Activated CD4-positive, alpha-beta T cell treated with anti-CD3 and anti-CD28 coated beads for 1 hour (primary cell): ENCODE results near the gene KIF14.

Experiments used
- DNase-seq: peaks from one replicate; pipeline ENCODE4 v3.0.0-alpha.2; 2020

KIF14 gene

GRCh38 chr1:200620273-200621131 lies at the start of gene KIF14:
Gene KIF14 (minus strand): TSS chr1:200620751. CDS start chr1:200618723, 2,028 bp downstream.
- DNase-seq, result peak; percentile 82

GRCh38 chr1:200669314-200670241 lies 49.0 kb upstream of the KIF14 start, which contains the start of gene DDX59:
Gene DDX59 (minus strand): TSS chr1:200669907. CDS start chr1:200666740, 3,167 bp downstream.
- DNase-seq, result peak; percentile 81

GRCh38 chr1:200668514-200669313 lies 48.2 kb upstream of the KIF14 start:
- no peak for DNase-seq

GRCh38 chr1:200666309-200666708 lies 45.8 kb upstream of the KIF14 start:
- no peak for DNase-seq

GRCh38 chr1:200665861-200666260 lies 45.3 kb upstream of the KIF14 start:
- DNase-seq, result no peak

- DNase-seq, result no peak
Measured at GRCh38 chr1:200660719-200661118, 40.2 kb upstream of the KIF14 start.

GRCh38 chr1:200659269-200659668 lies 38.7 kb upstream of the KIF14 start:
- no peak for DNase-seq

GRCh38 chr1:200658037-200658818 lies 37.7 kb upstream of the KIF14 start:
- no peak for DNase-seq

- DNase-seq, result no peak
Measured at GRCh38 chr1:200654660-200655059, 34.1 kb upstream of the KIF14 start.

GRCh38 chr1:200653022-200653462 lies 32.5 kb upstream of the KIF14 start:
- DNase-seq, result no peak

GRCh38 chr1:200652378-200652777 lies 31.8 kb upstream of the KIF14 start:
- no peak for DNase-seq

- no peak for DNase-seq
Measured at GRCh38 chr1:200646515-200646914, 26.0 kb upstream of the KIF14 start.

GRCh38 chr1:200644021-200644420 lies 23.5 kb upstream of the KIF14 start:
- DNase-seq, result no peak

- no peak for DNase-seq
Measured at GRCh38 chr1:200642481-200642880, 21.9 kb upstream of the KIF14 start.

GRCh38 chr1:200640963-200641401 lies 20.4 kb upstream of the KIF14 start:
- no peak for DNase-seq

- DNase-seq, result no peak
Measured at GRCh38 chr1:200640373-200640962, 19.9 kb upstream of the KIF14 start.

- DNase-seq, result no peak
Measured at GRCh38 chr1:200638073-200638472, 17.5 kb upstream of the KIF14 start.

GRCh38 chr1:200636681-200637080 lies 16.1 kb upstream of the KIF14 start:
- DNase-seq, result no peak

- no peak for DNase-seq
Measured at GRCh38 chr1:200634261-200635122, 13.9 kb upstream of the KIF14 start.

GRCh38 chr1:200631375-200631774 lies 10.8 kb upstream of the KIF14 start:
- DNase-seq, result no peak
